HepG2 (cell line): ENCODE data around the gene CNGA1. TPM values are rescaled to one million over a fixed set of nuclear protein-coding genes. Genes with fewer than 3 reads are reported as not detected.

Experiments
- AKNA ChIP-seq: sonication (generic); formaldehyde crosslinking; IDR thresholded peaks from 2 replicates; pipeline ENCODE4 v1.4.0; 2020; ENCODE audit warnings: missing genetic modification reagents, borderline replicate concordance
- ATF7 ChIP-seq, 2 experiments: fragments of 450-650 bp in 1 of 2; sonication (generic) in 1 of 2; formaldehyde crosslinking in 1 of 2; IDR thresholded peaks; 2 replicates each; pipeline versions ENCODE4 v1.4.0 to v1.6.1; 2016 to 2020; ENCODE audit warnings: antibody characterized with exemption in 1 of 2, mild to moderate bottlenecking in 1 of 2, missing genetic modification reagents in 1 of 2
- HNF4G ChIP-seq, 2 experiments: sonication (generic) in 1 of 2; formaldehyde crosslinking in 1 of 2; IDR thresholded peaks; 2 replicates each; pipeline versions ENCODE4 v1.4.0 to v1.6.1; 2011 to 2020; ENCODE audit warnings: borderline replicate concordance in 2 of 2, low read depth in 2 of 2, mild to moderate bottlenecking in 2 of 2, low read length in 1 of 2, missing genetic modification reagents in 1 of 2, moderate library complexity in 1 of 2
- HOXA5 ChIP-seq: sonication (generic); formaldehyde crosslinking; IDR thresholded peaks from 2 replicates; pipeline ENCODE4 v1.4.0; 2020; ENCODE audit warnings: missing genetic modification reagents
- KLF6 ChIP-seq: IDR thresholded peaks from 2 replicates; pipeline ENCODE4 v1.8.0; 2016; ENCODE audit warnings: missing biosample characterization, missing genetic modification reagents
- NR2C2 ChIP-seq: sonication (generic); formaldehyde crosslinking; IDR thresholded peaks from 2 replicates; pipeline ENCODE4 v1.4.0; 2020; ENCODE audit warnings: missing genetic modification reagents, mild to moderate bottlenecking, moderate library complexity, borderline replicate concordance
- SALL1 ChIP-seq: sonication (generic); formaldehyde crosslinking; IDR thresholded peaks from 2 replicates; pipeline ENCODE4 v1.8.0; 2022; ENCODE audit warnings: mild to moderate bottlenecking, missing genetic modification reagents
- TFAP4 ChIP-seq: sonication (generic); IDR thresholded peaks from 2 replicates; pipeline ENCODE4 v1.6.1; 2016; ENCODE audit warnings: low read depth, borderline replicate concordance
- ZNF138 ChIP-seq: sonication (generic); formaldehyde crosslinking; IDR thresholded peaks from 2 replicates; pipeline ENCODE4 v1.5.0; 2020; ENCODE audit warnings: mild to moderate bottlenecking, low read depth, missing genetic modification reagents
- ZNF556 ChIP-seq: sonication (generic); formaldehyde crosslinking; IDR thresholded peaks from 2 replicates; pipeline ENCODE4 v1.4.0; 2020; ENCODE audit warnings: mild to moderate bottlenecking, missing genetic modification reagents, borderline replicate concordance
- ZNF605 ChIP-seq: sonication (generic); formaldehyde crosslinking; IDR thresholded peaks from 2 replicates; pipeline ENCODE4 v1.8.0; 2022; ENCODE audit warnings: mild to moderate bottlenecking, missing genetic modification reagents
- ZNF614 ChIP-seq: IDR thresholded peaks from 2 replicates; pipeline ENCODE4 v1.6.1; 2018; ENCODE audit warnings: missing biosample characterization, missing genetic modification reagents, inconsistent platforms, borderline replicate concordance
- ZNF644 ChIP-seq: IDR thresholded peaks from 2 replicates; pipeline ENCODE4 v1.6.1; 2016; ENCODE audit warnings: low read depth
- ZNF646 ChIP-seq: sonication (generic); formaldehyde crosslinking; IDR thresholded peaks from 2 replicates; pipeline ENCODE4 v1.9.0; 2021; ENCODE audit warnings: mild to moderate bottlenecking, missing genetic modification reagents
- ZNF674 ChIP-seq: sonication (generic); formaldehyde crosslinking; IDR thresholded peaks from 2 replicates; pipeline ENCODE4 v1.5.0; 2020; ENCODE audit warnings: low read depth, mild to moderate bottlenecking, missing genetic modification reagents
- ZNF737 ChIP-seq: sonication (generic); formaldehyde crosslinking; IDR thresholded peaks from 2 replicates; pipeline ENCODE4 v1.5.0; 2020; ENCODE audit warnings: missing genetic modification reagents, mild to moderate bottlenecking, borderline replicate concordance
- polyA plus RNA-seq, 8 experiments: library from polyadenylated mRNA; depleted of rRNA in 3 of 8; stranded (reverse) in 7 of 8; unstranded in 1 of 8; fragments of >200 nt; fragmentation: Illumina TruSeq in 4 of 8; extraction: Trizol in 4 of 8; gene quantifications; 2 replicates each; pipeline versions ENCODE4 v1.2.1 to v1.2.3, GENCODE V29; 2011 to 2016; ENCODE audit warnings: low read depth in 4 of 8, missing spikeins in 1 of 8, mixed read lengths in 1 of 8; ENCODE audit not compliant: insufficient read depth in 1 of 8
- total RNA-seq, 5 experiments: library from RNA; depleted of rRNA; stranded (reverse); fragments of >200 nt; fragmentation: Illumina TruSeq; extraction: Trizol; gene quantifications; 2 replicates each; pipeline ENCODE4 v1.2.3, GENCODE V29; 2016; ENCODE audit warnings: low read depth in 1 of 5

CNGA1 gene
- total and polyA plus RNA-seq, 2 of the 13 experiments (the other 11 are each of a cell fraction or from before 2014, with no cell fraction given) = 0.22 to 0.40 TPM

GRCh38 chr4:47914926-47915237, 101.6 kb downstream of the CNGA1 start (continued):
- TF ChIP-seq ZNF646 (CRISPR knock-in tag) = no peak
- no peak for TF ChIP-seq ZNF737 (CRISPR knock-in tag)
- TF ChIP-seq HNF4G (IDR thresholded peaks at IDR 0.05; ENCODE audit: borderline replicate concordance, low read depth, low read length) = no peak
- TF ChIP-seq HNF4G (CRISPR knock-in tag; IDR thresholded peaks at IDR 0.05; ENCODE audit: borderline replicate concordance, low read depth) = no peak
- no peak for TF ChIP-seq ZNF674 (CRISPR knock-in tag)
- no peak for TF ChIP-seq ZNF556 (CRISPR knock-in tag)
- no peak for TF ChIP-seq ATF7 (IDR thresholded peaks at IDR 0.05)
- TF ChIP-seq ATF7 (CRISPR knock-in tag; IDR thresholded peaks at IDR 0.05) = no peak
- no peak for TF ChIP-seq HOXA5 (CRISPR knock-in tag)
- TF ChIP-seq AKNA = no peak
- no peak for TF ChIP-seq ZNF605
- TF ChIP-seq KLF6 (CRISPR knock-in tag) = 0 out of 2 replicates have a peak, but pooled peaks have one; percentile 7
- TF ChIP-seq ZNF138 (CRISPR knock-in tag) = no peak
- TF ChIP-seq ZNF644 (CRISPR knock-in tag) = no peak
- 0 out of 2 replicates have a peak, but pooled peaks have one; percentile 7 for TF ChIP-seq ZNF614 (CRISPR knock-in tag)
- TF ChIP-seq SALL1 (CRISPR knock-in tag) = no peak
- no peak for TF ChIP-seq TFAP4
- TF ChIP-seq NR2C2 (CRISPR knock-in tag) = peak; percentile 84
